GM10266 (cell line): Measurements from ENCODE around the gene PCNX2.

Experiments
- DNase-seq: peaks from one replicate; pipeline ENCODE4 v3.0.0; 2012; ENCODE audit errors: extremely low spot score
- CTCF ChIP-seq: IDR thresholded peaks from 2 replicates; pipeline ENCODE4 v1.5.1; 2012; ENCODE audit warnings: mild to moderate bottlenecking, low read depth; ENCODE audit not compliant: control insufficient read depth, insufficient read depth; ENCODE audit errors: missing control alignments

PCNX2 gene

GRCh38 chr1:233061265-233061664 is 234.3 kb downstream of the PCNX2 start:
- TF ChIP-seq CTCF, result no peak
- DNase-seq, result no peak

- DNase-seq, result no peak
- TF ChIP-seq CTCF, result no peak
These were observed 235.0 kb downstream of the PCNX2 start for GRCh38 chr1:233060461-233060994.

- no peak for TF ChIP-seq CTCF
- no peak for DNase-seq
These were observed 237.7 kb downstream of the PCNX2 start for GRCh38 chr1:233057836-233058235.

GRCh38 chr1:233055879-233056641 is 239.5 kb downstream of the PCNX2 start:
- no peak for TF ChIP-seq CTCF

GRCh38 chr1:233045588-233045987 is 249.9 kb downstream of the PCNX2 start:
- no peak for TF ChIP-seq CTCF
- no peak for DNase-seq

More at GRCh38 chr1:233055879-233056641, 239.5 kb downstream of the PCNX2 start:
- DNase-seq, result no peak

GRCh38 chr1:233042834-233043233 is 252.7 kb downstream of the PCNX2 start:
- TF ChIP-seq CTCF, result no peak
- no peak for DNase-seq

- no peak for TF ChIP-seq CTCF
- no peak for DNase-seq
These were observed 255.0 kb downstream of the PCNX2 start for GRCh38 chr1:233040494-233040893.
